GM21825 (cell line): ENCODE data around the gene RAPGEF4.

Experiments
- ATAC-seq: cut with Tn5 transposase; IDR thresholded peaks from one replicate; pipeline ENCODE4 v1.9.1; 2021; ENCODE audit warnings: mild to moderate bottlenecking, moderate library complexity; ENCODE audit not compliant: unreplicated experiment

RAPGEF4 gene

DNA sequence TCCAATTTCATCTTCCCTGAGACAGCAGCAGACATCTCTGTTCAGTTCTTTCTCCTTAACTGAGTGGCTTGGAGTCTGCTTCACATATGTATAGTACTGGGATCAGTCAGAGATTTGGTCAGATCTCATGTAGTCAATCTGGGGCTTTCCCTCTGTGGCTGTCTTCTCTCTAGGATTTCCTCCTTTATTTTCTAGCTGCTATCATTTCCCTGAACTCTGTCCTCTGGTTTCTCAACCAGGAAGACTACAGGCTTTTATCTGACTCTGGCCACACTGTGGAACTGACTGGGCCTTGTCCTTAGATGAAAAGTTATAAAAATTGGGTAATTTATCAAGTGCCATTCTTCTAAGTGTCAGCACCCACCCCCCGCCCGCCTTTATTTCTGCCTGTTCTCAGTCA is 121.0 kb downstream of the RAPGEF4 start:
- no peak for ATAC-seq

DNA sequence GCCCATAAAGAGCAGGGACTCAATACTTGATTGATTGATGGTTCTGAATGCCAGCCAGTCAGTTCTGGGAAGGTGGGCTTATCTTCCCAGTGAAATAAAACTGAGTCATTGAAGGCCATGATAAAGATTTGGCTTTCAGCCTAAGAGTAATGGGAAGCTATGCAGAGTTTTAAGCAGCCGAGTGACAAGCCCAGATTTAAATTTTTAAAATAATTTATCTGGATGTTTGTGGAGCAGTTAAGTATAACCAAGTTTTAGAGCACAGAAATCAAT is 122.8 kb downstream of the RAPGEF4 start:
- ATAC-seq, result no peak

DNA sequence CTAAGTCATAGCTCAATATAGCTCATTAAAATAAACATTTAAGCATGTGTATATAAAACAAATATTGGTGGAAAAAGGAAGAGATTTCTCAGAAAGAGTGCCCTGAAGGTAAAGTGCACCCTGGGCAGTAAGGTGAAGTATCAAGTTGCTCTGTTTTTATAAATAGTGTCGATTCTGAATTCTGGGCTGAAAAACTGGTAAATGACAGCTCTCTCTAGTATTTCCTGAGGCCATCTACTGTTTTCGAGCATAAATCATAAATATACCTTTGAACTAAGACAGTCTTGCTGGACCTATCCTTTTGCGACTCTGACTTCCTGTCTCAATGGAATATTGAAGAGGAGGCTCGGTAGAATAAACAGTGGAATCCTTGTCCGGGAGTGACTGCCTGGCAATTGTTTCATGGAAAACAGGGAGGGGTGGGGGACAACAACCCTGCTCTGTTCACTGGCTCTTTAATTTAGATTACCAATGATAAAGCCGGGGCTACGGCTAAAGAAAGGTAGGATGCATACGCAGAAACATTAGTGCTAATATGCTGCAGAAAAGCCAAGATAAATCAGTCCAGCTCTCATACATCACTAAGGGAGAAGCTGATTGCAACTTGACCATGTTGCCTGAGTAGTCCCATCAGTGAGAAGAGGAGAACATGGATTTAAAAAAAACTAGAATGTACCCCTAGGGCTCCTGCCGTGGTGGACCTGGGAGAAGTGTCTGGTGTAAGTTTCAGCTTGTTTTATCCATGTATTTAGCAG is 124.1 kb downstream of the RAPGEF4 start:
- no peak for ATAC-seq

DNA sequence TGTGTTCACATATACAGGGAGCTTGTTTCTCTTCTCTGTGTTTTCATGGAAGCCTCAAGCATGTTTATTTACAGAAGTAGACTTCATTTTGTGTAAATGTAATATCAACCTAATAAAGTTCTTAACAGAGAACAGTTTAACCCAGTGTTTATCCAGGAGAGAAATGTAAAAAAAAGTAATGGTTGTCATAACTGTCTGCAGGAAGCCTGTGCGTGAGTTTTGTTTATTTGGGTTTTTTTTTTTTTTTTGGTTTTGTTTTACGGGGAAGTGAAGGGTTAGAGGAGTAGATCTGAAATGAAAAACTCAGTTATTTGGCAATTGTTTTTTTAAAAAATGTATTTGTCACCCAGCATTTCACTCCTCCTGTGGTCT is 124.7 kb downstream of the RAPGEF4 start:
- ATAC-seq, result no peak

DNA sequence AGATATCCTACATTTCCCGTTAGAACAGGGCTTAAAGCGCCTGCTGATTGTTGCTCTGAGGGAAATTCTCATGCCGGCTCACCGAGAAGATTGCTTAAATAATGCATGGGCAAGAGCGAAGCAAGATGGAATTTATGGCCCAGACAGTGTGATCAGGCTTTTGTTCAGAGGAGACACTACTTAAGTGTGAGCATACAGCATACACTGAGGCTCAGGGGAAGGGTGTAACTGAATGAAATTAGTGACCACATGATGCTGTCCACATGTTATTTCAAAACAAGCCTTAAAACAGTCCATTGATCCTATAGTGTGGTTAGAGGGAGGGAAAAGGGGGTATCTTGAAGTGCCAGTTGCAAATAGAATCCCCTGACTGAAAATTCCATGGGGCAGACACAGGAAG is 125.5 kb downstream of the RAPGEF4 start:
- ATAC-seq, result no peak

DNA sequence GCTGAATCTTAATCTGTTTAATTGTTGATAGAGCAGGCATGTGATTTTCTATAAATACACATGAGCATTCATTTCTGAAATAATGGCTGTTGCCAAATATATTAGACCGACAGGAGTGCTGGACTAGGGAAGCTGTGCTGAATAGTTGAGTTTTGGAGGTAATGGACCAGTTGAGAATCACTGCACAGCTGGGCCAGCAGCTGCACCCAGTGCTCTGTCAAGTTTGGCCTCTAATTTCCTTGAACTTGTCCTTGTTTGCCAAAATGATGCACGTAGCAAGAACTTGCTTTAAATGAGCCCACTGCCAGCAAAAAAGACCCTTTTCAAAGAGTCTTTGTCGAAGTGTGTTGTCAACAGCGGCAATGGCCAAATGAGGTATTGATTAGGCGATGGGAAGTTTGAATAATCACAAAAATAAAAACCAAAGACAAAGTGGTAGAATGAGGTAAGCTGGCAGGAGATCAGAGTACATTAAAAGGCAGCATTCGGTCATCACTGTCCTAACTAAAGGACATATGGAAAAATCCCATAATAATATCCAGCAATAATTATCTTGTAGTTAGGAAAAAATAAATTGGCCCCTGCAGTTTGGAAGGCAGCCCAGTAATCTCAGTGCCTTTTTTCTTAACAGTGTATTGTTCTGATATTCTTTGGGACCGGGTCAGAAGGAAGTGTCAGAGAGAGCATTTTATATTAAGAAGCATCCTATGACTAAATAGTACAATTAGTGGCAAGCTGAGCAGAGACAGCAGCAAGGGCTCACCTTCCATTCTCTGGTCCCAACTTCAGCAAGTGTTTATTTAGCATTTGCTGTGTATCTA is 126.2 kb downstream of the RAPGEF4 start:
- ATAC-seq, result no peak

DNA sequence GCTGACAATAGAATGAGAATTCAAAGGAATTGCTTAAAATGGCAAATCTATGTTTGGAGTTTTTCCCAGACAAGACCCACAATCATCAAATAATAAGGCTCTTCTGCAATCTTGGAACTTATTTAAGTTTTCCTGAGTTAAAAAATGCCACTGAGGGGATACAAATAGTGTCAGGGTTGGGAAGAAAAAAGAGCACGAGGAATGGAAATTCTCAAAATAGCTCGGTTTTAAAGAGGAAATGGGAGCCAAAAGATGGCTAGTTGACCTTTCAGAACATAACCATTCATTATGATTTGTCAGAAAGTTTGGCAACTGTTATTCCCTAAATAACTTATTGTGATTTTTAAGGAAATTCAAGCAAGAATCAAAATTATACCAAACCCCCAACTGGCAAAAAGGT is 127.7 kb downstream of the RAPGEF4 start:
- no peak for ATAC-seq

DNA sequence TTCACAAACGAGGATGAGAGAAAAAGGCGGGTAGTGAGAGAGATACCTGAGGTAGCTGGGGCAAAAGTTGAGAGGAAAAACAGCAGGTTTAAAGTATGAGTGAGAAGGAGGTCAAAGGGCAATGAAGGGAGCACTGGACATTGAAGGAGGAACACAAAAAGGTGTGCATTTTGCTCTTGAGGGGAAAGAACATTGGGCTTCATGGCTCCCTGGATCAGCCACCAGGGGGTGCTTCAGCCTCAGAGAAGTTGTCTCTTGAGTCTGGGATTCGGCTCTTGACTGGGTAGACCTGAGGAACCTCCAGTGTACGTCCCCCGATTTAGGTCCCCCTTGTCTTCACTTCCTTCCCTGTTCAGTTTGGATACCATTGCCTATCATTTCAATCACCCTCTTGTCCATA is 128.5 kb downstream of the RAPGEF4 start:
- ATAC-seq, result no peak

DNA sequence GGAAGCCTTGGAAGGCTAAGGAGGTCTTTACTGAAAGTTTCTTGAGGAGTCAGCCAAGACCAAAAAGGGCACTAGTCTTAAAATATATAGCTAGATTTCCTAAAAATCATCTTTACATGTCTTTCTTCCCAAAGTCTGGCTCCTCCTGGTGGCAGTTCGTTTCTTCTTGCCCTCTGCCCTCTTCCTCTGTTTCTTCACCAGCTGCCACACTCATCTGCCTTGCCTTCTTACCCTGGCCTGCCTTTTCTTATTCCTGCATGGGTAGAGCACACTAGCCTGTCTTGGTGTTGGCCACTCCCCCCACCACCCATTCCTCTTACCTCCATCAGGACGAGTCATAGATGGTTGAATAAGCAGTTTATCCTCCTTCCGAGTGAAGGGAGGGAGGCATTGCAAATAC is 129.8 kb downstream of the RAPGEF4 start:
- no peak for ATAC-seq

DNA sequence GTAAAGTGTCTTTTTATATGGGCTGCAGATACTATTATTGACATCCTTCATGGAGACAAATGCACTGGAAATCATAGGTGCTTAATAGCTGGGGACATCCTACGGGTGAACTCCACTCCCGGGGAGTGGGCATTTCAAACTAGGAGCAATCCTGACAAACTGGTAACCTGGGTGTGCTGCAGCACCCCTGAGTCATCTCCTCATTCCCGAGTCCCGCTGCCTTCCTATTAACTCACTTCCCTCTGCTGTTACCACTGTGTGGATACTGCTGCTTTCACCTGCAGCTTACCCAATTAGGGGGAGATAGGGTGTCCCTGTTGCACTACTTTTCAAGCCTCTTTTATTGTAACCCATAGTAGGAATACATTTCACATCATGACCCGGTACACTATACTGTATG is 134.2 kb downstream of the RAPGEF4 start:
- ATAC-seq, result no peak

DNA sequence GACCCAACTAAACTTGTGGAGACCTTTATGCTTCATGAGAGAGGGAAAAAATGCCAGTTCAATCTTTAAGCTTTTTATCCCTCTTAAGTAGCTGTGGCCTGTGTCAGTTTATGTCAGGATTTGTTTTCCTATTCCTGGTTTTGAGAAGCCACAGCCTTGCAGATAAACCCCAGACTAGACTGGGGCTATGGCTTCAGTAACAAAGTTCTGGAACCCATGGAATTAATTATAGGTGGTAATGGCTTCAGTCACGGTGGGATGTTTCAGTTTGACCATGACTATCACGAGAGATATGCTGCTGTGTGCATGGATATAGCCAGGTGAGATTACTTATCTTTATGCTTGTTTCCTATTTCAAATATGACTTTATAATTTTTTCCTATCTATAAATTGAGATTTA is 134.8 kb downstream of the RAPGEF4 start:
- no peak for ATAC-seq

DNA sequence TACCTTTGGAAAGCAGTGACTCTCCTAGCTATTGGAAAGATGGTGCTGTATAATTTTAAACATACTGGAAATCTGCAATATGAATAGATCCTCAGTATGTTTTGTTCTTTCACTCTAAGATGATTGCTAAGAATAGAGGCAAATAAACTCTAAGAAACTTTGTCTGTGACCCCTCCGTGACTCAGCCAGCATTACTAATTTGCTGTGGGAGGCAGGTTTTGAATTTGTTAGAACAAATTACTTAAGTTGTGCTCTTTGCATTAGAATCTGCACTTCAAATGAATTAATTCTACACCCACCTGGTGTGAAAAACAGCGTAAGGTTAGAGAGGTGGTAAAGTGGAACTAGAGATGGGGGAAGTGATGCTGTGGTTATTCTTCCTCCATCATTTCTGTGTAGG is 142.2 kb downstream of the RAPGEF4 start:
- ATAC-seq, result no peak

DNA sequence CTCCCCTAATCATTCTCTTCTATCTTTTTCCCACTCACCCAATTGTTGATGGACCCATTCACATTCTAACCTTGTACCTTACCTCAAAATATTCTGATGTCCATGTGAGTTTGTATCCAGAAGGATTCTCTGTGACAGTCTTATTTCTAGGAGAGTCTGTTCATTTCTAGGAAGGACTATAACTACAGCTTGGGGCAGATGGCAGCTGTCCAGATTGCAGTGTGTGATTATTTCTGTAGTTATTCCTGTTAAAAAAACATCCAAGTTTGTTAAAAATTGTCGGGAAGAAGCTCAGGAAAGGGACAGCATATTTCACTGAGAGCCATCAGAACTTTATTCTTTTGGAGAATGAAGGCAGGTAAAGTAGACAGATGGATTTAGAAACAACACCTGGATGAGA is 142.6 kb downstream of the RAPGEF4 start:
- ATAC-seq, result no peak

DNA sequence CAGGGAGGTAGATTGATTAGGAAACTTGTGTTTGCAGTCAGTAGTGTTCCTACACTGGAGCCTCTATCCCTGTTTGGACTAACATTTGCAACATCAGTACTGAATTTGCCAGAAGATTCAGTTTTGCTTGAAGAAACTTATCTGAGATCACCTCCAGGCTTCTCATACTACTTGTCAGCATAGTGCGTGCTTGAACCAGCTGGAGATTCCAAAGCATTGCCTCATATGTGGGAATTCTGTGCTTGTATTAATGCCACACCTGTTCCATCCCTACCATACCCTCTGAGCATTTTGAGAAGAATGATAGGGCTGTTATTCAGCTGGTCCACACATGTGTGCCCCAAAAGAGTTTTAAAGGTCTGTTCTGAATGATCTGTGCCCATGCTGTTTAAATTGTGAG is 148.7 kb downstream of the RAPGEF4 start:
- no peak for ATAC-seq

DNA sequence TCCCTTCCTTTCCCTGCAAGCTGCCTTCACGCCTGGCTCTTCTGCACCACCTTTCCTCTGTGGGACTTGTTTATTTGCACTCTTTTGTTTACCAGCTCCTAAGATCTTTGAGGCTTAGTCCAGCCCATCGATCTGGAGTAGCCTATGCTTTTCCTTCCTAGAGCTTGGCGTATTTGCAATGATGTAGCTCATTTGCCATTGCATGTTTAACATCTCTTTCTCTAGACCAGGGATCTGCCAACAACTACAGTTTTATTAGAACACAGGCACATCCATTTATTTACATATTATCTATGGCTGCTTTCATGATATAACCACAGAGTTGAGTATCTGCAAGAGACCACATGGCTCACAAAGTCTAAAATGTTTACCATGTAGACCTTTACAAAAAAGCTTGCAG is 150.4 kb downstream of the RAPGEF4 start:
- no peak for ATAC-seq

DNA sequence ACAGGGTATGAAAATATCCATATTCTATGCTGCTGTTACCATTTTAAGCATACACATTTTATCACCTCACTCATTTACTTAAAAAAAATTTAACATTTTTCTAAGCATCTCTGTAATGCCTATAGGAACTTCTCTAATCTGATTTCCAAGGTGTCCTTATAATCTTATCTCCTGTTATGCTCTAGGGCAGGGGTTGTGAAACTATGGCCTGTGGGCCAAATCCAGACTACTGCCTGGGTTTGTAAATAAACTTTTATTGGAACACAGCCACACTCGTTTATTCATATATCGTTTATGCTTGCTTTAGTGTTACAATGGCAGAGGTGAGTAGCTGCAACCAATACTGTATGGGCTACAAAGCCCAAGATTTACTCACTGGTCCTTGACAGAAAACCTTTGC is 151.6 kb downstream of the RAPGEF4 start:
- no peak for ATAC-seq

DNA sequence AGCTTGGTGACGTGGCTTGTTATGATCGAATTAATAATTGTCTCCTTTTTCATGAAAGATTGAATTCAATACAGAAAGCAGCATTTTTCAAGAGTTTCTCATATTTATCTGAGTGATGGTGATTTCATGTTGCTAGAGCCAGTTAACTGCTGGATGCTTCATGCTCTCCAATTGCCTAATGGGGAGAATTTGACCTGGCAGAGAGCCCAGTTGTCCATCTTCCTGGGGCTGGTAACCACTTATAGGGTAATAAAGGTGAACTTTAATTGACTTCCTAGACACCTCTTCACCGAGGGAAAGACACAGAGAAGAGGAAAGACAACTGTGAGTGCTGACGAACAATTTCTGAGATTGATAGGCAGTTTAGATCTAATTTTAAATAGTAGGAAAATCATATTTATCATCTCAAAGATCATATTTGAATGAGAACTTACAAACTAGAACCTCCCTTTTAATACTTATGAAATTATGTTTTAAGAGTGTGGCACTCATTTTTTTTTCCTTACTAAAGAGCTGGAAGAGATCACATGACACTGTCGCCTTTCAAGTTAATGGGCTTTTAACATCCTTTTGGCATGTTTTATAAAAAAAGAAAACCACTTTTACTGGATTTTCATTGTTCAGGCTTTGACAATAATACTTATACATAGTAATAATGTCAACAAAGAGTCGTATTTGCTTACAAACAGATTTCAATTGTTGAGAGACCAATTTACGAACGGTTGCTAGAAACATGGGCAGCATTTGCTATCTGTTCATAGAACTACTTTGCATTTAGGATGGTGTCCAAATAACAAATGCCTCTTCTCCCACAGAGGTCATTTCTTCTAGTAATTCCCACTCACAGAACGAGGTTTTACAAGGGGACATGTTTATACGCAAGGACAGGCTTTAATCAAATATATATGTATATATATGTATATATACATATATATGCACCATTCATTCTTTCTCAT is 153.3 kb downstream of the RAPGEF4 start:
- no peak for ATAC-seq

DNA sequence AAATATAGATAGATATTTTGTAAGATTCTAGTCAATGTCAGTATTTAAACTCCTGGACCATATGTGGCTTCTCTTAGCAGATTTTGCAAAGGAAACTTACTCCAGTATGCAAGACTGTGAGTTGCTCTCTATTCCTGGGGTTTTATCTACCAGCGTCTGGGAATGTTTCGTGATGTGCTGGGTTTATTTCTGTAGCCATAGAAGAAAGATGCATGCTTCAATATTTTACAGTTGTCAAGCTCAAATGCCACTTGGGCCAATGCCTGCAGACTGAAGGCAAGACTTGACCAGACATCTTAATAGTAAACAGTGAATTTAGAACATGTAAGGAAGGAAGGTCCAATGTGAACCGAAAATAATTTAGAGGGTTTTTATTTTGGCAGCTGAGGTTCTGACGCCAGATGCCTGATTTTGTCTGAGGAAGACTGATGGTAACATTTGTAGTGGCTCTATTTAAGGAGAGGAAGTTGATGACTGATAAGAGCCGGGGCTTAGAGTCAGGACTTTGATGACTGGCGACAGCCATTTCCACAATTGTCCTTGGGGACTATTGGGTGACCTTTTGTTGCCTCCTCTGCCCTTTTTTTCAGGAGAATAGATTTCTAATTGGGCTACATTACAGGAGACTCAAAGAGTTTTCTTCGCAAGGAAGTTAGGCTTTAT is 154.3 kb downstream of the RAPGEF4 start:
- ATAC-seq, result no peak

DNA sequence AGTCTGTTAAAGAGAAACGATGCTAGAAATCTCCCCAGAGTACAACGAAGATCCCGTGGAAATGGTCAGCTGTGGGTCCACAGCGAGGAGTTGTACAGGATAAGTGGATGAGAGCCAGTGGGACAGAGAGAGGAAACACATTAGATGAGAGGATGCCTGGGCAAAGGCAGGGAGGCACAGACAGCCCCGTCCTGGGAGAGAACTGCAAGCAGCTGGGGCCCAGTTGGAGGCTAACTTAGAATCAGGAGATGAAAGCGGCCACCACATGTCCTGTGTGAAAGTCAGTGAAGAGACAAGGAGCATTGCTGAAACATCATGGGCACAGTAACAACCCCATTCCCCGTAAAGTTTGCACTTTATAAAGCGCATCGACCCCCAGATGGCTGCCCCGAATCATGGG is 157.5 kb downstream of the RAPGEF4 start:
- no peak for ATAC-seq

DNA sequence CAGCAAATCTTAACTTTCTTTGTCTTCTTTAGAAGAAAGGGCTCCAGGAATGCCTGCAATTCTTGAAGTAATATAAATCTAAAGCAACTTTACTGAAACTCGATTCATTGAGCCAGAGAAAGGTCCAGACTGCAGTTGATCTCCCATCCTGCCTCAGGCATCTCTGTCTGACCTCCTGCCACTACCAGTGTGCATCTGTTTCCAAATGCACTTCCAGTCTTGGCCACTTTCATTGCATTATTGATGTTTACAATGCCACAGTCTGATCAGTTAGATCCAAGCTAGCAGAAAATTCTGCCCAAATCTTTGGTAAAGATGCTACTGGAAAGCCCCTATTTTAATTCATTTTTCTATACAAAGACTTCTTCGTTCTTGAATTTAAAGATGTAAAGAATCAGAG is 158.0 kb downstream of the RAPGEF4 start:
- no peak for ATAC-seq
